HEK293 (cell line): ENCODE results near the gene ZMYND15.

Experiments used
- CTCF ChIP-seq: fragments of 450-650 bp; formaldehyde crosslinking; IDR thresholded peaks from 2 replicates; pipeline ENCODE4 v1.5.1; 2016; ENCODE audit warnings: missing biosample characterization, missing genetic modification characterization
- PATZ1 ChIP-seq: fragments of 450-650 bp; formaldehyde crosslinking; IDR thresholded peaks from 2 replicates; pipeline ENCODE4 v1.5.1; 2016; ENCODE audit warnings: missing biosample characterization, missing genetic modification characterization
- TCF7L2 ChIP-seq: IDR thresholded peaks from 2 replicates; pipeline ENCODE4 v1.6.1; 2011; ENCODE audit warnings: low read depth, mild to moderate bottlenecking, inconsistent platforms, low read length, moderate library complexity, borderline replicate concordance
- TRIM28 ChIP-seq: IDR thresholded peaks from 2 replicates; pipeline ENCODE4 v1.6.1; 2011; ENCODE audit warnings: low read length, control low read depth, borderline replicate concordance
- ZNF138 ChIP-seq: fragments of 450-650 bp; formaldehyde crosslinking; IDR thresholded peaks from 2 replicates; pipeline ENCODE4 v1.5.1; 2016; ENCODE audit warnings: missing biosample characterization, missing genetic modification characterization, borderline replicate concordance
- ZNF280D ChIP-seq: fragments of 450-650 bp; formaldehyde crosslinking; IDR thresholded peaks from 2 replicates; pipeline ENCODE4 v1.5.1; 2016; ENCODE audit warnings: missing biosample characterization, missing genetic modification characterization
- ZNF311 ChIP-seq: fragments of 450-650 bp; formaldehyde crosslinking; IDR thresholded peaks from 2 replicates; pipeline ENCODE4 v1.5.1; 2017; ENCODE audit warnings: missing biosample characterization, missing genetic modification characterization, borderline replicate concordance
- ZNF37A ChIP-seq: fragments of 450-650 bp; IDR thresholded peaks from 2 replicates; pipeline ENCODE4 v1.5.1; 2018; ENCODE audit warnings: missing biosample characterization, missing genetic modification characterization
- ZNF398 ChIP-seq: fragments of 450-650 bp; formaldehyde crosslinking; IDR thresholded peaks from 2 replicates; pipeline ENCODE4 v1.5.1; 2017; ENCODE audit warnings: missing biosample characterization, missing genetic modification characterization
- ZNF580 ChIP-seq: fragments of 450-650 bp; formaldehyde crosslinking; IDR thresholded peaks from 2 replicates; pipeline ENCODE4 v1.5.1; 2016; ENCODE audit warnings: missing biosample characterization, missing genetic modification characterization

- TF ChIP-seq CTCF (tag by site-specific recombination): no peak
- no peak for TF ChIP-seq ZNF398
- no peak for TF ChIP-seq ZNF138
- no peak for TF ChIP-seq ZNF311 (tag by site-specific recombination)
- no peak for TF ChIP-seq TCF7L2
- TF ChIP-seq PATZ1 (tag by site-specific recombination): no peak
- no peak for TF ChIP-seq TRIM28
- no peak for TF ChIP-seq ZNF580 (tag by site-specific recombination)
- TF ChIP-seq ZNF280D (tag by site-specific recombination): no peak
- TF ChIP-seq ZNF37A: no peak
Measured at GRCh38 chr17:4706121-4706520, 33.5 kb upstream of the ZMYND15 start.
